PFSK-1 (cell line): Measurements from ENCODE around the gene BPGM.

Source experiments
- FOXP2 ChIP-seq: optimal IDR thresholded peaks from 2 replicates; pipeline ENCODE3; 2011; ENCODE audit warnings: borderline replicate concordance, control low read depth, inconsistent platforms; ENCODE audit not compliant: insufficient read depth; ENCODE audit errors: extremely low read length, extremely low read depth
- POLR2AphosphoS5 ChIP-seq: IDR thresholded peaks from 2 replicates; pipeline ENCODE4 v1.6.1; 2012; ENCODE audit warnings: low read depth, mild to moderate bottlenecking, control low read depth, low read length, moderate library complexity
- REST ChIP-seq, 2 experiments: IDR thresholded peaks; 2 replicates each; pipeline versions ENCODE4 v1.6.1 to v1.8.0; 2011 to 2012; ENCODE audit warnings: low read depth in 2 of 2, low read length in 2 of 2, control low read depth in 1 of 2, inconsistent platforms in 1 of 2, mild to moderate bottlenecking in 1 of 2, moderate library complexity in 1 of 2; ENCODE audit not compliant: insufficient read depth in 1 of 2
- SIN3A ChIP-seq: IDR thresholded peaks from 2 replicates; pipeline ENCODE4 v1.6.1; 2012; ENCODE audit warnings: mild to moderate bottlenecking, low read length, moderate library complexity, borderline replicate concordance; ENCODE audit not compliant: insufficient read depth
- TAF1 ChIP-seq: IDR thresholded peaks from 2 replicates; pipeline ENCODE4 v1.6.1; 2012; ENCODE audit warnings: low read length, control low read depth, borderline replicate concordance; ENCODE audit not compliant: insufficient read depth

BPGM gene

GRCh38 chr7:134657526-134657925 is 10.9 kb downstream of the BPGM start:
- TF ChIP-seq POLR2AphosphoS5 = no peak
- TF ChIP-seq TAF1 = no peak
- TF ChIP-seq REST (IDR thresholded peaks at IDR 0.05; ENCODE audit: insufficient read depth in 1 of 2, low read depth in 2 of 2, low read length in 2 of 2) = no peak
- TF ChIP-seq SIN3A = no peak

DNA sequence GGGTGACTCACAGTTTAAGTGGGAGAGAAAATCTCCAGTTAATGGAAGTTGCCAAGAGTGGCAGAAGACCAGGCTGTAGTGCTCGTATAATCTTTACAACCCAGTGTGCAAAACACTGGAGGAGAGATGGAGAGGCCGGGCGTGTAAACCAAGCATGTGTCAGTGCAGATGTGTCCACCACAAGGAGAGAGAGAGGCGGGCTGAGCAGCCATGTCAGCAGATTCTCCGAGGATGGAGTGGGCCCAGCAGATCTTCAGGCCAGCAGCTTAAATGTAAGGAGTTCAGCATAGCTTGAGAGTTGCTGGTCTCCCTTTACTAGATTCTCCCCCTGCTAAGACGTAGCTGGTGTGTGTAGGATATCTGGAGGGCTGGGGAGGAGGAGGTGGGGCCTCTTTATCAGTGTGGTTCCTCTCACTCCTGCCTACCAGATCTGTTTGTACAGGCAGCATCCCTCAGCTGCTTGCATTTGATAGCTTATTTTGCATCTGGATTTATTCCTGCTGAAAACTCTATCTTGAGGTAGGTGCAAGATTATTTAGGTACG is 13.7 kb downstream of the BPGM start:
- TF ChIP-seq TAF1 = no peak
- TF ChIP-seq FOXP2 = no peak
- no peak for TF ChIP-seq POLR2AphosphoS5
- TF ChIP-seq REST (IDR thresholded peaks at IDR 0.05; ENCODE audit: insufficient read depth in 1 of 2, low read depth in 2 of 2, low read length in 2 of 2) = no peak
- no peak for TF ChIP-seq SIN3A

GRCh38 chr7:134660961-134661376 is 14.3 kb downstream of the BPGM start:
- TF ChIP-seq POLR2AphosphoS5 (no peak), TAF1 (no peak), FOXP2 (no peak), SIN3A (no peak), REST (IDR thresholded peaks at IDR 0.05; ENCODE audit: insufficient read depth in 1 of 2, low read depth in 2 of 2, low read length in 2 of 2) (no peak)

GRCh38 chr7:134662166-134662870 is 15.7 kb downstream of the BPGM start:
- TF ChIP-seq TAF1 (no peak), POLR2AphosphoS5 (no peak), SIN3A (no peak), FOXP2 (no peak), REST (IDR thresholded peaks at IDR 0.05; ENCODE audit: insufficient read depth in 1 of 2, low read depth in 2 of 2, low read length in 2 of 2) (no peak)
